PFSK-1 (cell line): ENCODE data around the gene LARP4B.

ENCODE experiments used
- FOXP2 ChIP-seq: optimal IDR thresholded peaks from 2 replicates; pipeline ENCODE3; 2011; ENCODE audit warnings: borderline replicate concordance, control low read depth, inconsistent platforms; ENCODE audit not compliant: insufficient read depth; ENCODE audit errors: extremely low read length, extremely low read depth
- POLR2AphosphoS5 ChIP-seq: IDR thresholded peaks from 2 replicates; pipeline ENCODE4 v1.6.1; 2012; ENCODE audit warnings: low read depth, mild to moderate bottlenecking, control low read depth, low read length, moderate library complexity
- SIN3A ChIP-seq: IDR thresholded peaks from 2 replicates; pipeline ENCODE4 v1.6.1; 2012; ENCODE audit warnings: mild to moderate bottlenecking, low read length, moderate library complexity, borderline replicate concordance; ENCODE audit not compliant: insufficient read depth
- TAF1 ChIP-seq: IDR thresholded peaks from 2 replicates; pipeline ENCODE4 v1.6.1; 2012; ENCODE audit warnings: low read length, control low read depth, borderline replicate concordance; ENCODE audit not compliant: insufficient read depth
- TF ChIP-seq, protein P1 (sequence below), 2 experiments: IDR thresholded peaks; 2 replicates each; pipeline versions ENCODE4 v1.6.1 to v1.8.0; 2011 to 2012; ENCODE audit warnings: low read depth in 2 of 2, low read length in 2 of 2, control low read depth in 1 of 2, inconsistent platforms in 1 of 2, mild to moderate bottlenecking in 1 of 2, moderate library complexity in 1 of 2; ENCODE audit not compliant: insufficient read depth in 1 of 2

Gene LARP4B

DNA sequence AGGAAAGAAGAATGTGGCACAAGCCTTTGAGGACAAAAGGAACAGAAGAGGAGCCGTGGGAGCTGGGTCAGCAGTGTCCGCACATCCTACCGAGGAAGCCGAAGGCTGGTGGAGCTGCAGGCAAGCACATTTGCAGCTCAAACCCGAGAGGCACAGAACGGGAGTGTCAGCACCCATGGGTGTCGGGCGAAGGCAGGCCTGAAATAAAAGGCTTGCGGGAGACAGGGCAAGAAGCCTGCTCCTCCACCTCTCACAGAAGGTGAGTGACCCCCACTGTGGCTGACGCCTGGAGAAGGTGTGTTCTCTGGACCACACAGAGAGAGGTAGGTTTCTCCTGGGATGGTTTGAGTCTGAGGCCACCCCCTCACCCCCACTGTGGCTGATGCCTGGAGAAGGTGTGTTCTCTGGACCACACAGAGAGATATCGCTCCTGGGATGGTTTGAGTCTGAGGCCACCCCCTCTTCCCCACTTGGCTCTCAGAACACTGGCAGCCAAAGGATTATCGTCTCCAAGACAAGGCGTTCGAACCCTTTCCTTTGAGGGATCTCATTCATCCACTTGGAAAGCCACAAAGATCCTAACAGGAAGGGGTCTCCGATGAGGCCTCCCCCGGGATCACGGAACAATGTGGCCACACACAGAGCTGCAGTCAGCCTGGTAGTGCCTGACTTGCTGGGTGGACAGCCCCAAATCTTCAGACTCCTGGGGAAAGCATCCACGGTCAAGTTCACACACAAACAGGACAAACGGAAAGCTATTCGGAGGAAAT is 35.1 kb upstream of the LARP4B start:
- no peak for TF ChIP-seq SIN3A
- no peak for TF ChIP-seq FOXP2
- TF ChIP-seq POLR2AphosphoS5: no peak
- no peak for TF ChIP-seq TAF1
- TF ChIP-seq, protein P1, sequence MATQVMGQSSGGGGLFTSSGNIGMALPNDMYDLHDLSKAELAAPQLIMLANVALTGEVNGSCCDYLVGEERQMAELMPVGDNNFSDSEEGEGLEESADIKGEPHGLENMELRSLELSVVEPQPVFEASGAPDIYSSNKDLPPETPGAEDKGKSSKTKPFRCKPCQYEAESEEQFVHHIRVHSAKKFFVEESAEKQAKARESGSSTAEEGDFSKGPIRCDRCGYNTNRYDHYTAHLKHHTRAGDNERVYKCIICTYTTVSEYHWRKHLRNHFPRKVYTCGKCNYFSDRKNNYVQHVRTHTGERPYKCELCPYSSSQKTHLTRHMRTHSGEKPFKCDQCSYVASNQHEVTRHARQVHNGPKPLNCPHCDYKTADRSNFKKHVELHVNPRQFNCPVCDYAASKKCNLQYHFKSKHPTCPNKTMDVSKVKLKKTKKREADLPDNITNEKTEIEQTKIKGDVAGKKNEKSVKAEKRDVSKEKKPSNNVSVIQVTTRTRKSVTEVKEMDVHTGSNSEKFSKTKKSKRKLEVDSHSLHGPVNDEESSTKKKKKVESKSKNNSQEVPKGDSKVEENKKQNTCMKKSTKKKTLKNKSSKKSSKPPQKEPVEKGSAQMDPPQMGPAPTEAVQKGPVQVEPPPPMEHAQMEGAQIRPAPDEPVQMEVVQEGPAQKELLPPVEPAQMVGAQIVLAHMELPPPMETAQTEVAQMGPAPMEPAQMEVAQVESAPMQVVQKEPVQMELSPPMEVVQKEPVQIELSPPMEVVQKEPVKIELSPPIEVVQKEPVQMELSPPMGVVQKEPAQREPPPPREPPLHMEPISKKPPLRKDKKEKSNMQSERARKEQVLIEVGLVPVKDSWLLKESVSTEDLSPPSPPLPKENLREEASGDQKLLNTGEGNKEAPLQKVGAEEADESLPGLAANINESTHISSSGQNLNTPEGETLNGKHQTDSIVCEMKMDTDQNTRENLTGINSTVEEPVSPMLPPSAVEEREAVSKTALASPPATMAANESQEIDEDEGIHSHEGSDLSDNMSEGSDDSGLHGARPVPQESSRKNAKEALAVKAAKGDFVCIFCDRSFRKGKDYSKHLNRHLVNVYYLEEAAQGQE (IDR thresholded peaks at IDR 0.05; ENCODE audit: insufficient read depth in 1 of 2, low read depth in 2 of 2, low read length in 2 of 2): no peak

GRCh38 chr10:964988-965417 is 33.5 kb upstream of the LARP4B start:
- TF ChIP-seq POLR2AphosphoS5: no peak
- no peak for TF ChIP-seq TAF1
- TF ChIP-seq, protein P1 (IDR thresholded peaks at IDR 0.05; ENCODE audit: insufficient read depth in 1 of 2, low read depth in 2 of 2, low read length in 2 of 2): no peak
- no peak for TF ChIP-seq SIN3A
- TF ChIP-seq FOXP2: no peak

- TF ChIP-seq POLR2AphosphoS5 (no peak), TAF1 (no peak), SIN3A (no peak)
- TF ChIP-seq, protein P1 (IDR thresholded peaks at IDR 0.05; ENCODE audit: insufficient read depth in 1 of 2, low read depth in 2 of 2, low read length in 2 of 2): no peak
Observed at GRCh38 chr10:964321-964987, 32.9 kb upstream of the LARP4B start.

GRCh38 chr10:963655-964054 is 32.1 kb upstream of the LARP4B start:
- TF ChIP-seq TAF1: no peak
- no peak for TF ChIP-seq SIN3A
- no peak for TF ChIP-seq POLR2AphosphoS5

DNA sequence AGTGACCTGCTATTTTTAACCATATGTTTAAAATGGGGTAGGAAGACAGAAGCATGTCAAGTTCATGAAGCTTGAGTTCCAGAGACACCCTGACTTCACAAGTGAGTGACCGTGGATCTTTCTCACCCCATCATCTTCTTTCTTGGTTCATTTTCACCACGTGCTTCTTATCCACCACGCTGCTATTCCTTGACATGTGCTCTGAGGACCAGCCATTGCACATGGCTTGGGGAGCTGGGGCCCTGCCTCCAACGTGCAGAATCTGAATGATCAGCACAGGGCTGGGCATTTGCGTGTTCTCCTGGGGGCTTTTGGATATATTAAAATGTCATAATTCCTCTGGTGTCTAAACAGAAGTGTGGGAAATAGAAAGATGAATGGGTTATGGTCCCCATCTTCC is 31.7 kb upstream of the LARP4B start:
- TF ChIP-seq FOXP2 (no peak), POLR2AphosphoS5 (no peak)
- TF ChIP-seq, protein P1 (IDR thresholded peaks at IDR 0.05; ENCODE audit: insufficient read depth in 1 of 2, low read depth in 2 of 2, low read length in 2 of 2): no peak
